ENCODE measurements around the gene TNPO1. TPM values are rescaled to one million over a fixed set of nuclear protein-coding genes. Genes with fewer than 3 reads are reported as not detected.

Gene TNPO1
- total RNA-seq: 72.7 TPM

GRCh38 chr5:72816284-72817075, at the start of gene TNPO1:
TSS of gene TNPO1 (plus strand) at chr5:72816661. CDS start at chr5:72816738, 77 bp downstream.
- peak within 1 kb of the TSS; percentile 96 for H3K27ac ChIP-seq
- no peaks in the 10 kb centered on the region for H3K27me3 ChIP-seq
- peak within 1 kb of the TSS; percentile 69 to 97 for H3K4me3 ChIP-seq
- TF ChIP-seq POLR2A (IDR thresholded peaks at IDR 0.05): peak in 1 of 2 donors; percentile 93
- no peak for TF ChIP-seq CTCF (IDR thresholded peaks at IDR 0.05)
- peak; percentile 62 to 98 for TF ChIP-seq POLR2AphosphoS5 (IDR thresholded peaks at IDR 0.05; ENCODE audit: insufficient read depth in 1 of 2, low read depth in 1 of 2)
- DNase-seq (ENCODE audit: extremely low spot score in 2 of 2): peak in 1 of 2 donors; percentile 92
- no peaks in the 10 kb centered on the region for H3K36me3 ChIP-seq
- H3K9me3 ChIP-seq: no peaks in the 10 kb centered on the region
- peaks cover 28% of the 10 kb centered on the region for H3K4me1 ChIP-seq
- intact Hi-C loops (cut with DNase I): no loop called here

GRCh38 chr5:72767289-72768010, 49.0 kb upstream of the TNPO1 start:
- intact Hi-C loops (cut with DNase I): no loop called here
- no peaks in the 10 kb centered on the region for H3K36me3 ChIP-seq
- no peaks in the 10 kb centered on the region for H3K27me3 ChIP-seq
- no peak for DNase-seq (ENCODE audit: extremely low spot score in 2 of 2)
- TF ChIP-seq CTCF (IDR thresholded peaks at IDR 0.05) (no peak), POLR2A (IDR thresholded peaks at IDR 0.05) (no peak), POLR2AphosphoS5 (IDR thresholded peaks at IDR 0.05; ENCODE audit: insufficient read depth in 1 of 2, low read depth in 1 of 2) (no peak)
- no peaks in the 10 kb centered on the region for H3K4me1 ChIP-seq
- H3K9me3 ChIP-seq: no peaks in the 10 kb centered on the region
- no peak overlapping the region for H3K4me3 ChIP-seq
- H3K27ac ChIP-seq: no peak overlapping the region

- H3K36me3 ChIP-seq: no peaks in the 10 kb centered on the region
- H3K4me3 ChIP-seq: no peak overlapping the region
- intact Hi-C loops (cut with DNase I): no loop called here
- TF ChIP-seq POLR2AphosphoS5 (IDR thresholded peaks at IDR 0.05; ENCODE audit: insufficient read depth in 1 of 2, low read depth in 1 of 2): no peak
- no peak for TF ChIP-seq POLR2A (IDR thresholded peaks at IDR 0.05)
- TF ChIP-seq CTCF (IDR thresholded peaks at IDR 0.05): no peak
- DNase-seq (ENCODE audit: extremely low spot score in 2 of 2): no peak
- no peaks in the 10 kb centered on the region for H3K4me1 ChIP-seq
- H3K9me3 ChIP-seq: no peaks in the 10 kb centered on the region
- no peaks in the 10 kb centered on the region for H3K27me3 ChIP-seq
- no peak overlapping the region for H3K27ac ChIP-seq
Observed at GRCh38 chr5:72770266-72770665, 46.2 kb upstream of the TNPO1 start.

- TF ChIP-seq CTCF (IDR thresholded peaks at IDR 0.05): no peak
- no peak for TF ChIP-seq POLR2AphosphoS5 (IDR thresholded peaks at IDR 0.05; ENCODE audit: insufficient read depth in 1 of 2, low read depth in 1 of 2)
- no peak for TF ChIP-seq POLR2A (IDR thresholded peaks at IDR 0.05)
- intact Hi-C loops (cut with DNase I): no loop called here
- Histone ChIP-seq H3K27ac (no peak overlapping the region), H3K36me3 (no peaks in the 10 kb centered on the region), H3K9me3 (no peaks in the 10 kb centered on the region), H3K4me3 (no peak overlapping the region), H3K27me3 (no peaks in the 10 kb centered on the region), H3K4me1 (no peaks in the 10 kb centered on the region)
- no peak for DNase-seq (ENCODE audit: extremely low spot score in 2 of 2)
Observed at GRCh38 chr5:72776684-72777083, 39.8 kb upstream of the TNPO1 start.

- intact Hi-C loops (cut with DNase I): no loop called here
- no peak for TF ChIP-seq CTCF (IDR thresholded peaks at IDR 0.05)
- TF ChIP-seq POLR2A (IDR thresholded peaks at IDR 0.05): no peak
- no peak for TF ChIP-seq POLR2AphosphoS5 (IDR thresholded peaks at IDR 0.05; ENCODE audit: insufficient read depth in 1 of 2, low read depth in 1 of 2)
- H3K27ac ChIP-seq: no peak overlapping the region
- H3K4me3 ChIP-seq: no peak overlapping the region
- no peaks in the 10 kb centered on the region for H3K36me3 ChIP-seq
- no peaks in the 10 kb centered on the region for H3K9me3 ChIP-seq
- DNase-seq (ENCODE audit: extremely low spot score in 2 of 2): no peak
- no peaks in the 10 kb centered on the region for H3K4me1 ChIP-seq
- no peaks in the 10 kb centered on the region for H3K27me3 ChIP-seq
Observed at GRCh38 chr5:72779520-72779919, 36.9 kb upstream of the TNPO1 start.
